OCI-LY7 (cell line): Measurements from ENCODE around the gene CXCL5.

Experiments used
- EZH2phosphoT487 ChIP-seq: fragments of 200-600 bp; sonication (generic); IDR thresholded peaks from 2 replicates; pipeline ENCODE4 v1.6.1; 2018; ENCODE audit warnings: low read depth, borderline replicate concordance, mild to moderate bottlenecking, mixed run types, antibody characterized with exemption, low read length, moderate library complexity, mixed read lengths
- TF ChIP-seq, protein P1 (sequence below): fragments of 200-600 bp; sonication (generic); conservative IDR thresholded peaks from 2 replicates; pipeline ENCODE4 v1.5.1; 2014; ENCODE audit warnings: mild to moderate bottlenecking, antibody characterized with exemption, low read length, moderate library complexity, mixed read lengths

DNA sequence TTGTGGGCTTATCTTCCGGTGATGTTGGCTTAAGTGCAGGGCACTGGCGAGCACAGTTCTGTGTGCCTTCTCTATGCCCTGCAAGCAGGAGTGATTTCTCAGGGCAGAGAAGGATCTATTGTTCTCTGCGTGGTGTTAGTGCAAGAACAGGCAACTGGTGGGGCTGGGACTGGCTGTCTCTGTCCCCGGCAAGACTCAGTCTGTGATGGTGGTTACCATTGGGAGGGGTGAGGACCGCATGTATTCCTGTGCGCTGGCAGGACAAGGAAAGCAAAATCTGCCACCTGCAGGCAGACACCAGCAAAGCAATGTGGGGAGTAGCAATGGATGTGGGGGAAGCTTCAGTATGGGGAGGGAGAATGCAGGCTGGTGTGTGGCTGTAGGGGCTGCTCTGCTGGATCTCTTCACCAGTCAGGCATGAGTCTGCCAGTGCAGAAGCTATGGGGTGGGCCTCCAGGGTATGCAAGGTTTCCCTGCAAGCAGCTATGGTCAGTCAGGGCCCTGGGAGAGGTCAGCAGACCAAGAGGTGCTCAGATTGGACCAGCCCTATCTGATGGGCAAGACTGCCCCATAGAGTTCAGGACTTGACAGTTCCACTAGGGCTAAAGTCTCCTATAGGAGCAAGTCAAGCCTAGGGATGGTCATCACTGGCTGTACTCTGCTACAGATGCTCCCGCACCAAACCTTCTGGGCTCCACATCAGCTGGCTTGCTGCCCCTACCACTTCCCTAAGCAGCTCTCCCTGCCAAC, 33.4 kb downstream of the CXCL5 start:
- TF ChIP-seq, protein P1, sequence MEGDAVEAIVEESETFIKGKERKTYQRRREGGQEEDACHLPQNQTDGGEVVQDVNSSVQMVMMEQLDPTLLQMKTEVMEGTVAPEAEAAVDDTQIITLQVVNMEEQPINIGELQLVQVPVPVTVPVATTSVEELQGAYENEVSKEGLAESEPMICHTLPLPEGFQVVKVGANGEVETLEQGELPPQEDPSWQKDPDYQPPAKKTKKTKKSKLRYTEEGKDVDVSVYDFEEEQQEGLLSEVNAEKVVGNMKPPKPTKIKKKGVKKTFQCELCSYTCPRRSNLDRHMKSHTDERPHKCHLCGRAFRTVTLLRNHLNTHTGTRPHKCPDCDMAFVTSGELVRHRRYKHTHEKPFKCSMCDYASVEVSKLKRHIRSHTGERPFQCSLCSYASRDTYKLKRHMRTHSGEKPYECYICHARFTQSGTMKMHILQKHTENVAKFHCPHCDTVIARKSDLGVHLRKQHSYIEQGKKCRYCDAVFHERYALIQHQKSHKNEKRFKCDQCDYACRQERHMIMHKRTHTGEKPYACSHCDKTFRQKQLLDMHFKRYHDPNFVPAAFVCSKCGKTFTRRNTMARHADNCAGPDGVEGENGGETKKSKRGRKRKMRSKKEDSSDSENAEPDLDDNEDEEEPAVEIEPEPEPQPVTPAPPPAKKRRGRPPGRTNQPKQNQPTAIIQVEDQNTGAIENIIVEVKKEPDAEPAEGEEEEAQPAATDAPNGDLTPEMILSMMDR: 0 out of 2 replicates have a peak, but pooled peaks have one; percentile 23
- TF ChIP-seq EZH2phosphoT487: no peak
